ENCODE measurements around the gene MNAT1.

Gene MNAT1

DNA sequence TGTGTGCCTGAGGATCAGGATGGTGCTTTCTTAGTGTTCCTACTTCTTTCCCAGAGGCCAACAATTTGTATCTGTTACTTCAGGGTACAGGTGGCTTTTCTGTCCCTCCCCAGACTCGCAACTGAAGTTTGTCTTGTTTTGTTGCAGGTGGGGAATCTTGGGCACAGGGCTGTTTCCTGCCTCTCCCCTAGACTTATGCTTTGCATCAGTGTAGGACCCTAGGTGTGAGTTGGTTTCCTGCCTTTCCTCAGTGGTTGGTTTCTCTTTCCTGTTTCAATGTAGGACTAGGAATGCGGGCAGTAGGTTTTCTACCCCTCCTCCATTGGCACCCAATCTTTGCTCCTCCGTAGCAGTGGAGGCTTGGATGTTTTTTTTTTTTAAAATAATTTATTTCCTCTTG, 159.3 kb downstream of the MNAT1 start:
- Histone ChIP-seq H3K27me3 (ENCODE audit: control insufficient read depth in 3 of 3, insufficient read depth in 3 of 3, low read depth in 1 of 3, low read length in 3 of 3) (no peaks in the 10 kb centered on the region), H2BK5ac (ENCODE audit: low read length) (no peak overlapping the region), H3K9ac (ENCODE audit: low read depth, low read length, poor library complexity) (no peak overlapping the region), H2BK15ac (ENCODE audit: low read length) (no peak overlapping the region), H3K4ac (ENCODE audit: low read length) (no peak overlapping the region), H3K14ac (ENCODE audit: low read length) (no peak overlapping the region), H2BK120ac (ENCODE audit: low read depth, low read length) (no peak overlapping the region), H3K18ac (ENCODE audit: low read length) (no peak overlapping the region), H2BK12ac (ENCODE audit: low read length) (no peak overlapping the region), H3K4me3 (ENCODE audit: low read length in 2 of 2) (no peak overlapping the region), H3K4me2 (ENCODE audit: insufficient read depth, low read length, poor library complexity, severe bottlenecking) (no peak overlapping the region), H3K4me1 (ENCODE audit: control insufficient read depth in 2 of 2, insufficient read depth in 1 of 2, low read depth in 1 of 2, low read length in 2 of 2) (no peaks in the 10 kb centered on the region), H4K91ac (ENCODE audit: low read depth, low read length, poor library complexity) (no peak overlapping the region), H3K36me3 (replicated peaks in 1 of 2; ENCODE audit: control insufficient read depth in 2 of 2, insufficient read depth in 2 of 2, low read length in 2 of 2) (no peaks in the 10 kb centered on the region), H2AK5ac (ENCODE audit: low read depth, low read length) (no peak overlapping the region), H2AFZ (ENCODE audit: low read length) (no peak overlapping the region), H4K8ac (ENCODE audit: low read depth, low read length) (no peak overlapping the region), H3K27ac (replicated peaks; ENCODE audit: low read length) (no peak overlapping the region), H3K23ac (ENCODE audit: low read depth, low read length, poor library complexity) (no peak overlapping the region), H3K79me1 (ENCODE audit: low read depth, low read length) (no peaks in the 10 kb centered on the region), H3K9me3 (replicated peaks in 1 of 2; ENCODE audit: control insufficient read depth in 2 of 2, insufficient read depth in 1 of 2, low read depth in 1 of 2, low read length in 2 of 2) (no peaks in the 10 kb centered on the region)
- DNase-seq (ENCODE audit: low spot score): no peak
- WGBS, 2 donors (ENCODE audit: extremely low coverage in 2 of 2, insufficient read length in 2 of 2, insufficient replicate concordance in 1 of 2): no CpG with 5 or more reads among the region's 3 CpGs

GRCh38 chr14:60904381-60904780, 169.8 kb downstream of the MNAT1 start:
- no peak overlapping the region for H3K27ac ChIP-seq (replicated peaks; ENCODE audit: low read length)
- no peak overlapping the region for H3K4me2 ChIP-seq (ENCODE audit: insufficient read depth, low read length, poor library complexity, severe bottlenecking)
- no peak overlapping the region for H2AK5ac ChIP-seq (ENCODE audit: low read depth, low read length)
- no peak overlapping the region for H2BK5ac ChIP-seq (ENCODE audit: low read length)
- no peaks in the 10 kb centered on the region for H3K27me3 ChIP-seq (ENCODE audit: control insufficient read depth in 3 of 3, insufficient read depth in 3 of 3, low read depth in 1 of 3, low read length in 3 of 3)
- no peak overlapping the region for H3K23ac ChIP-seq (ENCODE audit: low read depth, low read length, poor library complexity)
- no peak for DNase-seq (ENCODE audit: low spot score)
- H3K9me3 ChIP-seq (replicated peaks in 1 of 2; ENCODE audit: control insufficient read depth in 2 of 2, insufficient read depth in 1 of 2, low read depth in 1 of 2, low read length in 2 of 2): no peaks in the 10 kb centered on the region
- H3K36me3 ChIP-seq (replicated peaks in 1 of 2; ENCODE audit: control insufficient read depth in 2 of 2, insufficient read depth in 2 of 2, low read length in 2 of 2): no peaks in the 10 kb centered on the region
- H3K18ac ChIP-seq (ENCODE audit: low read length): no peak overlapping the region
- no peak overlapping the region for H3K9ac ChIP-seq (ENCODE audit: low read depth, low read length, poor library complexity)
- no peak overlapping the region for H3K4me3 ChIP-seq (ENCODE audit: low read length in 2 of 2)
- H2BK120ac ChIP-seq (ENCODE audit: low read depth, low read length): no peak overlapping the region
- no peak overlapping the region for H3K4ac ChIP-seq (ENCODE audit: low read length)
- H4K91ac ChIP-seq (ENCODE audit: low read depth, low read length, poor library complexity): no peak overlapping the region
- H2AFZ ChIP-seq (ENCODE audit: low read length): no peak overlapping the region
- no peaks in the 10 kb centered on the region for H3K79me1 ChIP-seq (ENCODE audit: low read depth, low read length)
- H2BK15ac ChIP-seq (ENCODE audit: low read length): no peak overlapping the region
- H4K8ac ChIP-seq (ENCODE audit: low read depth, low read length): no peak overlapping the region
- no peak overlapping the region for H2BK12ac ChIP-seq (ENCODE audit: low read length)
- no peaks in the 10 kb centered on the region for H3K4me1 ChIP-seq (ENCODE audit: control insufficient read depth in 2 of 2, insufficient read depth in 1 of 2, low read depth in 1 of 2, low read length in 2 of 2)
- no peak overlapping the region for H3K14ac ChIP-seq (ENCODE audit: low read length)

GRCh38 chr14:60905923-60906322, 171.4 kb downstream of the MNAT1 start:
- Histone ChIP-seq H3K14ac (ENCODE audit: low read length) (no peak overlapping the region), H3K27ac (replicated peaks; ENCODE audit: low read length) (no peak overlapping the region), H3K36me3 (replicated peaks in 1 of 2; ENCODE audit: control insufficient read depth in 2 of 2, insufficient read depth in 2 of 2, low read length in 2 of 2) (no peaks in the 10 kb centered on the region), H3K79me1 (ENCODE audit: low read depth, low read length) (no peaks in the 10 kb centered on the region), H2BK5ac (ENCODE audit: low read length) (no peak overlapping the region), H2AK5ac (ENCODE audit: low read depth, low read length) (no peak overlapping the region), H2AFZ (ENCODE audit: low read length) (no peak overlapping the region), H3K23ac (ENCODE audit: low read depth, low read length, poor library complexity) (no peak overlapping the region), H3K27me3 (ENCODE audit: control insufficient read depth in 3 of 3, insufficient read depth in 3 of 3, low read depth in 1 of 3, low read length in 3 of 3) (no peaks in the 10 kb centered on the region), H2BK120ac (ENCODE audit: low read depth, low read length) (no peak overlapping the region), H3K4ac (ENCODE audit: low read length) (no peak overlapping the region), H3K4me3 (ENCODE audit: low read length in 2 of 2) (no peak overlapping the region), H3K9me3 (replicated peaks in 1 of 2; ENCODE audit: control insufficient read depth in 2 of 2, insufficient read depth in 1 of 2, low read depth in 1 of 2, low read length in 2 of 2) (no peaks in the 10 kb centered on the region), H3K4me2 (ENCODE audit: insufficient read depth, low read length, poor library complexity, severe bottlenecking) (no peak overlapping the region), H2BK12ac (ENCODE audit: low read length) (no peak overlapping the region), H3K4me1 (ENCODE audit: control insufficient read depth in 2 of 2, insufficient read depth in 1 of 2, low read depth in 1 of 2, low read length in 2 of 2) (no peaks in the 10 kb centered on the region), H3K18ac (ENCODE audit: low read length) (no peak overlapping the region), H4K8ac (ENCODE audit: low read depth, low read length) (no peak overlapping the region), H4K91ac (ENCODE audit: low read depth, low read length, poor library complexity) (no peak overlapping the region), H3K9ac (ENCODE audit: low read depth, low read length, poor library complexity) (no peak overlapping the region), H2BK15ac (ENCODE audit: low read length) (no peak overlapping the region)
- no peak for DNase-seq (ENCODE audit: low spot score)

DNA sequence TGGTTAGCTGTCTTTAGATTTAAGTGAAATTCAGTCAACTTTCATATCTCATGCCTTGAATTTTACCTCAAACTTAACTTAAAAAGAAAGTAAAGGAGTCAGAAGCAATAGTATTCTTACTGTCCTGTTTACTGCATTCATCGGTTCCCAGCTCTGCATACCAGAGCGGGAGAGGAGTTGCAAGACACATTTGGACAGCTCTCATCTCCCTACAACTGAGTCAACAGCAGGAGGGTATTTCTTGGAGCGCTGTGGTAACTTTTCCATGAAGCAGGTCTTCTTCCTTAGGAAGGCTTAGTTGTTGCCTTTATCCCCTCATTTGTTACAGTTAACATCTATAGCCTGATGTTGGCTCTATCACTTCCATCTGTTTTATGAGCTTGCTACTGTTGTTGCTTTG, 181.2 kb downstream of the MNAT1 start:
- Histone ChIP-seq H3K4me3 (ENCODE audit: low read length in 2 of 2) (no peak overlapping the region), H3K14ac (ENCODE audit: low read length) (no peak overlapping the region), H4K8ac (ENCODE audit: low read depth, low read length) (no peak overlapping the region), H3K18ac (ENCODE audit: low read length) (no peak overlapping the region), H2BK5ac (ENCODE audit: low read length) (no peak overlapping the region), H3K9me3 (replicated peaks in 1 of 2; ENCODE audit: control insufficient read depth in 2 of 2, insufficient read depth in 1 of 2, low read depth in 1 of 2, low read length in 2 of 2) (peaks cover 0 to 4% of the 10 kb centered on the region in 2 donors), H3K27ac (replicated peaks; ENCODE audit: low read length) (no peak overlapping the region), H3K4me1 (ENCODE audit: control insufficient read depth in 2 of 2, insufficient read depth in 1 of 2, low read depth in 1 of 2, low read length in 2 of 2) (no peaks in the 10 kb centered on the region), H2BK120ac (ENCODE audit: low read depth, low read length) (no peak overlapping the region), H3K4me2 (ENCODE audit: insufficient read depth, low read length, poor library complexity, severe bottlenecking) (no peak overlapping the region), H3K9ac (ENCODE audit: low read depth, low read length, poor library complexity) (no peak overlapping the region), H3K36me3 (replicated peaks in 1 of 2; ENCODE audit: control insufficient read depth in 2 of 2, insufficient read depth in 2 of 2, low read length in 2 of 2) (peaks cover 0 to 1% of the 10 kb centered on the region in 2 donors), H4K91ac (ENCODE audit: low read depth, low read length, poor library complexity) (no peak overlapping the region), H2BK15ac (ENCODE audit: low read length) (no peak overlapping the region), H2BK12ac (ENCODE audit: low read length) (no peak overlapping the region), H2AK5ac (ENCODE audit: low read depth, low read length) (no peak overlapping the region), H3K4ac (ENCODE audit: low read length) (no peak overlapping the region), H3K23ac (ENCODE audit: low read depth, low read length, poor library complexity) (no peak overlapping the region), H3K79me1 (ENCODE audit: low read depth, low read length) (no peaks in the 10 kb centered on the region), H3K27me3 (ENCODE audit: control insufficient read depth in 3 of 3, insufficient read depth in 3 of 3, low read depth in 1 of 3, low read length in 3 of 3) (no peaks in the 10 kb centered on the region), H2AFZ (ENCODE audit: low read length) (no peak overlapping the region)
- no peak for DNase-seq (ENCODE audit: low spot score)
- no CpG with 5 or more reads among the region's 3 CpGs for WGBS, 2 donors (ENCODE audit: extremely low coverage in 2 of 2, insufficient read length in 2 of 2, insufficient replicate concordance in 1 of 2)
